Stimulated activated CD4-positive, alpha-beta T cell treated with anti-CD3 and anti-CD28 coated beads, Interleukin-2, amount 100 ng/mL, for 24 hours (primary cell): ENCODE results near the gene CCL20.

Experiments used
- DNase-seq, 2 donors: peaks; one replicate each; pipeline ENCODE4 v3.0.0-alpha.2; 2020

CCL20 gene

GRCh38 chr2:227804975-227805374 lies 8.7 kb upstream of the CCL20 start:
- DNase-seq, result no peak

- DNase-seq, result peak; percentile 30
Measured at GRCh38 chr2:227805578-227805977, 8.1 kb upstream of the CCL20 start.

GRCh38 chr2:227808936-227809335 lies 4.7 kb upstream of the CCL20 start:
- DNase-seq, result no peak

- no peak for DNase-seq
Measured at GRCh38 chr2:227812001-227812400, 1.6 kb upstream of the CCL20 start.

- DNase-seq, result no peak
Measured at GRCh38 chr2:227813229-227813561, 447 bp upstream of the CCL20 start.

GRCh38 chr2:227815066-227815465 lies 1.4 kb downstream of the CCL20 start:
- DNase-seq, result no peak

- no peak for DNase-seq
Measured at GRCh38 chr2:227816507-227817294, 3.1 kb downstream of the CCL20 start.

GRCh38 chr2:227817336-227817735 lies 3.7 kb downstream of the CCL20 start:
- no peak for DNase-seq

- peak; percentile 80 to 87 for DNase-seq
Measured at GRCh38 chr2:227817850-227818674, 4.4 kb downstream of the CCL20 start.

- DNase-seq, result no peak
Measured at GRCh38 chr2:227818675-227819397, 5.2 kb downstream of the CCL20 start.

- no peak for DNase-seq
Measured at GRCh38 chr2:227819398-227819697, 5.7 kb downstream of the CCL20 start.

GRCh38 chr2:227821043-227821942 lies 7.7 kb downstream of the CCL20 start:
- no peak for DNase-seq

- no peak for DNase-seq
Measured at GRCh38 chr2:227822416-227823003, 8.9 kb downstream of the CCL20 start.

GRCh38 chr2:227823922-227824321 lies 10.3 kb downstream of the CCL20 start:
- DNase-seq, result no peak

GRCh38 chr2:227824711-227825110 lies 11.1 kb downstream of the CCL20 start:
- no peak for DNase-seq

GRCh38 chr2:227826019-227826521 lies 12.4 kb downstream of the CCL20 start:
- DNase-seq, result no peak

- DNase-seq, result no peak
Measured at GRCh38 chr2:227826563-227826962, 12.9 kb downstream of the CCL20 start.

- no peak for DNase-seq
Measured at GRCh38 chr2:227827143-227827542, 13.5 kb downstream of the CCL20 start.

GRCh38 chr2:227828477-227828912 lies 14.9 kb downstream of the CCL20 start:
- DNase-seq, result no peak

GRCh38 chr2:227829337-227829736 lies 15.7 kb downstream of the CCL20 start:
- DNase-seq, result no peak

GRCh38 chr2:227834423-227834822 lies 20.8 kb downstream of the CCL20 start:
- DNase-seq, result no peak
